GM18907 (cell line): Measurements from ENCODE around the gene SPIN2A.
"Not testable (repeated sequence)": the region's sequence is repeated elsewhere in the genome, so short reads cannot be mapped to it uniquely, and the experiment has no call there.

ENCODE experiments used
- ATAC-seq: cut with Tn5 transposase; IDR thresholded peaks from one replicate; pipeline ENCODE4 v1.9.1; 2021; ENCODE audit warnings: mild to moderate bottlenecking, moderate library complexity; ENCODE audit not compliant: unreplicated experiment

Gene SPIN2A

DNA sequence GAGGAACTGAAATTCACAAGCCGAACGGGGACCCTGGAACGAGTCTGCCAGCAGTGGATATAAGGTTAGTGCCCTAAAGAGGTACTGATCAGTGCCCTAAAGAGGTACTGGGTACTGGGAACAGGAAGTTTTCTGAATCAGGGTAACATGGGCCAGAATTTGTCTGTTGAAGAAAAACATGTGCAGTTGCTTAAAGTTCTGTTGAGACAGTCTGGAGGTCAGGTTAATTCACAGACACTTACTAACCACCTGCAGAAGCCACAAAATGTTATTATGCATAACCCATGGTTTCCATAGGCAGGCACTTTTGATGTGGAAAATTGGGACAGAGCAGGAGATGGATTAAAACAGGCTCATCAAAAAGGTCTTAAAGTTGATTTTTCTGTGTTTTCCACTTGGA, 33.7 kb downstream of the SPIN2A start:
- ATAC-seq = no peak

DNA sequence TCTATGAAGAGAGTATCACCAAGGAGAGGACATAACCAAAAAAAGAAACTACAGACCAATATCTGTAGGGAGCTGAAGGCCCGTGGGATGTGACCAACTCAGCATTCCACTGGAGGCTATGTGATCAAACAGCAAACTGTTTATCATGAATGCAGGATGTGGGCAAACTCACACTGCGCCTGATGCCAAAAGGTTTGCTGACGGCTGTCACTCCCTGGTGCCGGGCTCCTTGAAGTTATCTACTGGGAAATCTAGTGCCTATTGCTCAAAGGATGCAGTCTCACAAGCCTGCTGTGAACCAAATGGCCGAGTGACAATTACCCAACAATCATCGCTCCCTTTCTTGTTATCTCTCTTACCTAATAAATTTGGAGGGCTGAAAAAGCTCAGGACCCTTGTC, 34.3 kb downstream of the SPIN2A start:
- ATAC-seq = not testable (repeated sequence)
